Trophoblast cell (in vitro differentiated cells and primary cell): Measurements from ENCODE around the gene SBK2.

Experiments
- DNase-seq, 2 donors: peaks; one replicate each; pipeline ENCODE4 v3.0.0-alpha.2; 2016
- H2AFZ ChIP-seq: 2 replicates; pipeline ENCODE4 v1.6.1; 2013; ENCODE audit warnings: low read length, moderate library complexity, mild to moderate bottlenecking; ENCODE audit not compliant: insufficient read depth, poor library complexity
- H2AK5ac ChIP-seq: 2 replicates; pipeline ENCODE4 v1.6.1; 2013; ENCODE audit warnings: mild to moderate bottlenecking, low read length
- H2BK120ac ChIP-seq: 2 replicates; pipeline ENCODE4 v1.6.1; 2013; ENCODE audit warnings: low read length, mild to moderate bottlenecking, moderate library complexity; ENCODE audit not compliant: insufficient read depth, poor library complexity
- H2BK12ac ChIP-seq: 2 replicates; pipeline ENCODE4 v1.6.1; 2013; ENCODE audit warnings: mild to moderate bottlenecking, low read length, moderate library complexity
- H2BK5ac ChIP-seq: 2 replicates; pipeline ENCODE4 v1.6.1; 2013; ENCODE audit warnings: low read length, low read depth, moderate library complexity, mild to moderate bottlenecking; ENCODE audit not compliant: poor library complexity
- H3K14ac ChIP-seq: 2 replicates; pipeline ENCODE4 v1.6.1; 2013; ENCODE audit warnings: mild to moderate bottlenecking, low read length
- H3K18ac ChIP-seq: 2 replicates; pipeline ENCODE4 v1.6.1; 2013; ENCODE audit warnings: mild to moderate bottlenecking, low read length
- H3K23ac ChIP-seq: 2 replicates; pipeline ENCODE4 v1.6.1; 2013; ENCODE audit warnings: low read length
- H3K27ac ChIP-seq: 2 replicates; pipeline ENCODE4 v1.5.1; 2013; ENCODE audit warnings: low read depth, mild to moderate bottlenecking, inconsistent platforms, low read length, moderate library complexity
- H3K27me3 ChIP-seq: 2 replicates; pipeline ENCODE4 v1.6.1; 2013; ENCODE audit warnings: inconsistent platforms, mild to moderate bottlenecking, low read length, moderate library complexity; ENCODE audit not compliant: insufficient read depth
- H3K36me3 ChIP-seq, 2 experiments: 1 replicate in 1 of 2; 2 replicates in 1 of 2; pipeline ENCODE4 v1.6.1; 2013; ENCODE audit warnings: low read length in 2 of 2, mild to moderate bottlenecking in 2 of 2, moderate library complexity in 1 of 2; ENCODE audit not compliant: insufficient read depth in 2 of 2, control insufficient read depth in 1 of 2
- H3K4ac ChIP-seq: 2 replicates; pipeline ENCODE4 v1.6.1; 2013; ENCODE audit warnings: low read depth, mild to moderate bottlenecking, low read length, moderate library complexity
- H3K4me1 ChIP-seq, 2 experiments: 1 replicate in 1 of 2; 2 replicates in 1 of 2; pipeline ENCODE4 v1.6.1; 2013; ENCODE audit warnings: low read length in 2 of 2, mild to moderate bottlenecking in 2 of 2, moderate library complexity in 1 of 2; ENCODE audit not compliant: insufficient read depth in 2 of 2, control insufficient read depth in 1 of 2
- H3K4me2 ChIP-seq: 2 replicates; pipeline ENCODE4 v1.6.1; 2013; ENCODE audit warnings: inconsistent platforms, mild to moderate bottlenecking, low read length, moderate library complexity
- H3K4me3 ChIP-seq: 2 replicates; pipeline ENCODE4 v1.5.1; 2013; ENCODE audit warnings: mild to moderate bottlenecking, low read depth, low read length, inconsistent platforms
- H3K79me1 ChIP-seq: one replicate; pipeline ENCODE4 v1.6.1; 2013; ENCODE audit warnings: low read length
- H3K79me2 ChIP-seq: 2 replicates; pipeline ENCODE4 v1.6.1; 2013; ENCODE audit warnings: low read length, mild to moderate bottlenecking; ENCODE audit not compliant: control insufficient read depth, insufficient read depth, poor library complexity
- H3K9ac ChIP-seq: 2 replicates; pipeline ENCODE4 v1.6.1; 2013; ENCODE audit warnings: mild to moderate bottlenecking, low read length
- H3K9me3 ChIP-seq: 2 replicates; pipeline ENCODE4 v1.6.1; 2013; ENCODE audit warnings: low read depth, mild to moderate bottlenecking, control low read depth, inconsistent platforms, low read length; ENCODE audit not compliant: insufficient read depth
- H4K12ac ChIP-seq: 2 replicates; pipeline ENCODE4 v1.6.1; 2013; ENCODE audit warnings: low read depth, mild to moderate bottlenecking, low read length, moderate library complexity
- H4K8ac ChIP-seq: 2 replicates; pipeline ENCODE4 v1.6.1; 2013; ENCODE audit warnings: low read depth, mild to moderate bottlenecking, low read length, moderate library complexity
- H4K91ac ChIP-seq: one replicate; pipeline ENCODE4 v1.6.1; 2013; ENCODE audit warnings: low read depth, mild to moderate bottlenecking, low read length, moderate library complexity
- WGBS: extraction: QIAGEN DNeasy Blood & Tissue Kit; methylation state at CpG from one replicate; pipeline ENCODE4 v1.1.7; 2013; ENCODE audit warnings: missing lambda C conversion rate; ENCODE audit not compliant: insufficient read length, insufficient coverage; ENCODE audit errors: extremely low coverage; 5-methylcytosine and 5-hydroxymethylcytosine counted together

SBK2 gene

DNA sequence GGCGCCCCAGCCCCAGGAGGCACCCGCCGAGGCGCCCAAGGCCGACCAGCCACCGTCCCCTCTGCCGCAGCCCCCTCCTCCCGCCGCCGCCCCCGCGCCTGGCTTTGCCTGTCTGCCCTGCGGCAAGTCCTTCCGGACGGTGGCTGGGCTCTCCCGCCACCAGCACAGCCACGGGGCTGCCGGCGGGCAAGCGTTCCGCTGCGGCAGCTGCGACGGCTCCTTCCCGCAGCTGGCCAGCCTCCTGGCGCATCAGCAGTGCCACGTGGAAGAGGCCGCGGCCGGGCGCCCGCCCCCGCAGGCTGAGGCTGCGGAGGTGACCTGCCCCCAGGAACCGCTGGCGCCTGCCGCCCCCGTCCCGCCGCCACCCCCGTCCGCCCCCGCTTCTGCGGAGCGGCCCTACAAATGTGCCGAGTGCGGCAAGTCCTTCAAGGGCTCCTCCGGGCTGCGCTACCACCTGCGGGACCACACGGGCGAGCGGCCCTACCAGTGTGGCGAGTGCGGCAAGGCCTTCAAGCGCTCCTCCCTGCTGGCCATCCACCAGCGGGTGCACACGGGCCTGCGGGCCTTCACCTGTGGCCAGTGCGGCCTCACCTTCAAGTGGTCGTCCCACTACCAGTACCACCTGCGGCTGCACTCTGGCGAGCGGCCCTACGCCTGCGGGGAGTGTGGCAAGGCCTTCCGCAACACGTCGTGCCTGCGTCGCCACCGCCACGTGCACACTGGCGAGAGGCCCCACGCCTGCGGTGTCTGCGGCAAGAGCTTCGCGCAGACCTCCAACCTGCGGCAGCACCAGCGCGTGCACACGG is 54.6 kb downstream of the SBK2 start:
- no peak overlapping the region for H4K91ac ChIP-seq
- peaks cover 29% of the 10 kb centered on the region for H3K79me1 ChIP-seq
- H3K36me3 ChIP-seq: peaks cover 22 to 26% of the 10 kb centered on the region in 2 experiments
- WGBS: no CpG with 5 or more reads among the region's 83 CpGs
- H3K27ac ChIP-seq: no peak overlapping the region
- no peak overlapping the region for H2BK12ac ChIP-seq
- no peaks in the 10 kb centered on the region for H3K27me3 ChIP-seq
- no peak overlapping the region for H2BK5ac ChIP-seq
- no peak overlapping the region for H2AK5ac ChIP-seq
- peaks cover 1% of the 10 kb centered on the region for H3K9me3 ChIP-seq
- H3K18ac ChIP-seq: no peak overlapping the region
- H3K4ac ChIP-seq: no peak overlapping the region
- no peak overlapping the region for H3K4me3 ChIP-seq
- H3K79me2 ChIP-seq: peaks cover 19% of the 10 kb centered on the region
- no peak overlapping the region for H3K23ac ChIP-seq
- DNase-seq: no peak
- no peak overlapping the region for H4K8ac ChIP-seq
- no peak overlapping the region for H3K9ac ChIP-seq
- H2AFZ ChIP-seq: no peak overlapping the region
- no peak overlapping the region for H3K14ac ChIP-seq
- H2BK120ac ChIP-seq: no peak overlapping the region
- H3K4me1 ChIP-seq: peaks cover 29 to 32% of the 10 kb centered on the region in 2 experiments
- no peak overlapping the region for H3K4me2 ChIP-seq
- H4K12ac ChIP-seq: no peak overlapping the region

- Histone ChIP-seq H3K4me1 (peaks cover 29% of the 10 kb centered on the region in 2 experiments), H3K4me3 (no peak overlapping the region), H2BK120ac (no peak overlapping the region), H2BK12ac (no peak overlapping the region), H3K23ac (no peak overlapping the region), H3K4me2 (no peak overlapping the region), H3K27ac (no peak overlapping the region), H3K18ac (no peak overlapping the region), H3K14ac (no peak overlapping the region), H3K79me2 (peaks cover 16% of the 10 kb centered on the region), H4K12ac (no peak overlapping the region), H2AK5ac (no peak overlapping the region), H3K79me1 (peaks cover 23% of the 10 kb centered on the region), H2AFZ (no peak overlapping the region), H3K27me3 (no peaks in the 10 kb centered on the region), H2BK5ac (no peak overlapping the region), H4K8ac (no peak overlapping the region), H3K4ac (no peak overlapping the region), H3K9me3 (peaks cover 1% of the 10 kb centered on the region), H4K91ac (no peak overlapping the region), H3K36me3 (peaks cover 22 to 26% of the 10 kb centered on the region in 2 experiments), H3K9ac (no peak overlapping the region)
- no CpG with 5 or more reads among the region's 40 CpGs for WGBS
- no peak for DNase-seq
Observed at GRCh38 chr19:55481794-55482155, 55.2 kb downstream of the SBK2 start.

DNA sequence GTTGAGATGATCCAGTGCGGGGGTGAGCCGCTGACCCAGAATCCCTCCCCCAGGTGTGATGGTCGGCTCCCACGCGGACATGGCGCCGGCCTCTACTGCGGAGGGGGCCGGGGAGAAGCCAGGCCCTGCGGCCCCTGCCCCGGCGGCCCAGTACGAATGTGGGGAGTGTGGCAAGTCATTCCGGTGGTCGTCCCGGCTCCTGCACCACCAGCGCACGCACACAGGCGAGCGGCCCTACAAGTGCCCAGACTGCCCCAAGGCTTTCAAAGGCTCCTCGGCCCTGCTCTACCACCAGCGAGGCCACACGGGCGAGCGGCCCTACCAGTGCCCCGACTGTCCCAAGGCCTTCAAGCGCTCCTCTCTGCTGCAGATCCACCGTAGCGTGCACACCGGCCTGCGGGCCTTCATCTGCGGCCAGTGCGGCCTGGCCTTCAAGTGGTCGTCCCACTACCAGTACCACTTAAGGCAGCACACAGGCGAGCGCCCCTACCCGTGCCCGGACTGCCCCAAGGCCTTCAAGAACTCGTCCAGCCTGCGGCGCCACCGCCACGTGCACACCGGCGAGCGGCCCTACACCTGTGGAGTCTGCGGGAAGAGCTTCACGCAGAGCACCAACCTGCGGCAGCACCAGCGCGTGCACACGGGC is 55.7 kb downstream of the SBK2 start:
- H3K27me3 ChIP-seq: no peaks in the 10 kb centered on the region
- H3K9ac ChIP-seq: no peak overlapping the region
- no peak overlapping the region for H2AK5ac ChIP-seq
- no peak overlapping the region for H3K23ac ChIP-seq
- no peak for DNase-seq
- H3K4me1 ChIP-seq: peaks cover 24% of the 10 kb centered on the region in 2 experiments
- no peak overlapping the region for H3K4me3 ChIP-seq
- no peak overlapping the region for H3K4me2 ChIP-seq
- H3K79me2 ChIP-seq: peaks cover 13% of the 10 kb centered on the region
- no peak overlapping the region for H3K4ac ChIP-seq
- no peak overlapping the region for H3K18ac ChIP-seq
- WGBS: no CpG with 5 or more reads among the region's 52 CpGs
- no peak overlapping the region for H4K91ac ChIP-seq
- H3K27ac ChIP-seq: no peak overlapping the region
- no peak overlapping the region for H2BK12ac ChIP-seq
- no peak overlapping the region for H2BK120ac ChIP-seq
- H2BK5ac ChIP-seq: no peak overlapping the region
- no peak overlapping the region for H2AFZ ChIP-seq
- peaks cover 21 to 25% of the 10 kb centered on the region in 2 experiments for H3K36me3 ChIP-seq
- H4K8ac ChIP-seq: no peak overlapping the region
- peaks cover 18% of the 10 kb centered on the region for H3K79me1 ChIP-seq
- peaks cover 1% of the 10 kb centered on the region for H3K9me3 ChIP-seq
- no peak overlapping the region for H3K14ac ChIP-seq
- no peak overlapping the region for H4K12ac ChIP-seq

GRCh38 chr19:55479451-55480230 is 57.3 kb downstream of the SBK2 start:
- Histone ChIP-seq H3K27ac (no peak overlapping the region), H4K12ac (no peak overlapping the region), H3K18ac (no peak overlapping the region), H2AK5ac (no peak overlapping the region), H2BK120ac (no peak overlapping the region), H2AFZ (no peak overlapping the region), H3K79me1 (peaks cover 6% of the 10 kb centered on the region), H3K79me2 (peaks cover 1% of the 10 kb centered on the region), H3K23ac (no peak overlapping the region), H3K4me3 (no peak overlapping the region), H2BK12ac (peak overlapping the region; percentile 14), H3K27me3 (no peaks in the 10 kb centered on the region), H3K36me3 (peaks cover 15 to 20% of the 10 kb centered on the region in 2 experiments), H4K8ac (no peak overlapping the region), H3K9ac (no peak overlapping the region), H4K91ac (no peak overlapping the region), H3K9me3 (peaks cover 1% of the 10 kb centered on the region), H3K4ac (no peak overlapping the region), H3K4me1 (peaks cover 16 to 19% of the 10 kb centered on the region in 2 experiments), H3K4me2 (no peak overlapping the region), H2BK5ac (no peak overlapping the region), H3K14ac (no peak overlapping the region)
- no CpG with 5 or more reads among the region's 15 CpGs for WGBS
- DNase-seq: no peak
